ENCODE measurements around the gene ZNF212.
A peak's percentile ranks its signal among the peaks of the same experiment; 100 is the strongest.

DNA sequence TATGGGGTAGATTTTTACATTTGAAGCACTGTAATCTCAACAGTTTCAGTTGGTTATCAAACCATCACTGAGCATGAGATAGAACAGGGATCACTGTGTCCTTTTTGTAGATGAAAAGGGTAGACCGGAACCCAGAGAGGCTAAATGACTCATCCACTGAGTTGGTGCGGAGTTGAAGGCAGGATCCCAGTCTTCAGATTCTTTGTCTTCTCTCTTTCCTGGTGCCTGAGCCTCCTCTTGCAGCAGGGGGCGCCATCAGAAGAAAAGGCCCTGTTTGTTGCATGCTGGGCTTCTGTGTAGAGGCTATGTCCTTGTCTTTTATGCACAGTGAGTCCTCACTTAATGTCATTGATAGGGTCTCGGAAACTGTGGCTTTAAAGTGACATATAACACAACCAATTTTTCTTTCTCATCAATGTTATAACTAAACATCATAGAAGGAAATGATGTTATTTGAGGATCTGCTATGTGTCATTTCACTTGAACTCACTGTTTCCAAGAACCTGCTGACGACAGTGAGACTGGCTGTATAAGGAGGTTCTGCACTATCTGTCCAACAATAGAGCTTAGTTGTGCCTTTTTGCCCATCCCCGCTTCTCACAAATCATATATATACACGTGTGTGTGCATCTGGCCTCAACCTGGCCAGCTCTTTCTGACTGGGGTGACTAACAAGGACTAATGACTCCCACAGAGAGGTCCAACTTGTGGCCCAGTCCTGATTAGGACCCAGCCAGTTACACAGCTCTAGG lies 29.8 kb upstream of the ZNF212 start:
- TF ChIP-seq, protein P1, sequence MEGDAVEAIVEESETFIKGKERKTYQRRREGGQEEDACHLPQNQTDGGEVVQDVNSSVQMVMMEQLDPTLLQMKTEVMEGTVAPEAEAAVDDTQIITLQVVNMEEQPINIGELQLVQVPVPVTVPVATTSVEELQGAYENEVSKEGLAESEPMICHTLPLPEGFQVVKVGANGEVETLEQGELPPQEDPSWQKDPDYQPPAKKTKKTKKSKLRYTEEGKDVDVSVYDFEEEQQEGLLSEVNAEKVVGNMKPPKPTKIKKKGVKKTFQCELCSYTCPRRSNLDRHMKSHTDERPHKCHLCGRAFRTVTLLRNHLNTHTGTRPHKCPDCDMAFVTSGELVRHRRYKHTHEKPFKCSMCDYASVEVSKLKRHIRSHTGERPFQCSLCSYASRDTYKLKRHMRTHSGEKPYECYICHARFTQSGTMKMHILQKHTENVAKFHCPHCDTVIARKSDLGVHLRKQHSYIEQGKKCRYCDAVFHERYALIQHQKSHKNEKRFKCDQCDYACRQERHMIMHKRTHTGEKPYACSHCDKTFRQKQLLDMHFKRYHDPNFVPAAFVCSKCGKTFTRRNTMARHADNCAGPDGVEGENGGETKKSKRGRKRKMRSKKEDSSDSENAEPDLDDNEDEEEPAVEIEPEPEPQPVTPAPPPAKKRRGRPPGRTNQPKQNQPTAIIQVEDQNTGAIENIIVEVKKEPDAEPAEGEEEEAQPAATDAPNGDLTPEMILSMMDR (IDR thresholded peaks at IDR 0.05; ENCODE audit: poor library complexity, severe bottlenecking) = peak; percentile 64
- TF ChIP-seq POLR2AphosphoS5 (IDR thresholded peaks at IDR 0.05) = no peak
- TF ChIP-seq EZH2 (IDR thresholded peaks at IDR 0.05; ENCODE audit: borderline replicate concordance, insufficient read depth, low read length, poor library complexity, severe bottlenecking) = no peak
- TF ChIP-seq, protein P2, sequence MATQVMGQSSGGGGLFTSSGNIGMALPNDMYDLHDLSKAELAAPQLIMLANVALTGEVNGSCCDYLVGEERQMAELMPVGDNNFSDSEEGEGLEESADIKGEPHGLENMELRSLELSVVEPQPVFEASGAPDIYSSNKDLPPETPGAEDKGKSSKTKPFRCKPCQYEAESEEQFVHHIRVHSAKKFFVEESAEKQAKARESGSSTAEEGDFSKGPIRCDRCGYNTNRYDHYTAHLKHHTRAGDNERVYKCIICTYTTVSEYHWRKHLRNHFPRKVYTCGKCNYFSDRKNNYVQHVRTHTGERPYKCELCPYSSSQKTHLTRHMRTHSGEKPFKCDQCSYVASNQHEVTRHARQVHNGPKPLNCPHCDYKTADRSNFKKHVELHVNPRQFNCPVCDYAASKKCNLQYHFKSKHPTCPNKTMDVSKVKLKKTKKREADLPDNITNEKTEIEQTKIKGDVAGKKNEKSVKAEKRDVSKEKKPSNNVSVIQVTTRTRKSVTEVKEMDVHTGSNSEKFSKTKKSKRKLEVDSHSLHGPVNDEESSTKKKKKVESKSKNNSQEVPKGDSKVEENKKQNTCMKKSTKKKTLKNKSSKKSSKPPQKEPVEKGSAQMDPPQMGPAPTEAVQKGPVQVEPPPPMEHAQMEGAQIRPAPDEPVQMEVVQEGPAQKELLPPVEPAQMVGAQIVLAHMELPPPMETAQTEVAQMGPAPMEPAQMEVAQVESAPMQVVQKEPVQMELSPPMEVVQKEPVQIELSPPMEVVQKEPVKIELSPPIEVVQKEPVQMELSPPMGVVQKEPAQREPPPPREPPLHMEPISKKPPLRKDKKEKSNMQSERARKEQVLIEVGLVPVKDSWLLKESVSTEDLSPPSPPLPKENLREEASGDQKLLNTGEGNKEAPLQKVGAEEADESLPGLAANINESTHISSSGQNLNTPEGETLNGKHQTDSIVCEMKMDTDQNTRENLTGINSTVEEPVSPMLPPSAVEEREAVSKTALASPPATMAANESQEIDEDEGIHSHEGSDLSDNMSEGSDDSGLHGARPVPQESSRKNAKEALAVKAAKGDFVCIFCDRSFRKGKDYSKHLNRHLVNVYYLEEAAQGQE (IDR thresholded peaks at IDR 0.05; ENCODE audit: borderline replicate concordance) = no peak
- TF ChIP-seq EP300 (conservative IDR thresholded peaks at IDR 0.05; ENCODE audit: poor library complexity, severe bottlenecking) = no peak
- TF ChIP-seq MXI1 (conservative IDR thresholded peaks at IDR 0.05; ENCODE audit: poor library complexity, severe bottlenecking) = no peak
- TF ChIP-seq TAF1 (IDR thresholded peaks at IDR 0.05; ENCODE audit: low read depth) = no peak
- TF ChIP-seq RAD21 (conservative IDR thresholded peaks at IDR 0.05) = no peak
- peak; percentile 50 for TF ChIP-seq SMC3 (conservative IDR thresholded peaks at IDR 0.05; ENCODE audit: poor library complexity)

Measured in neural cell (in vitro differentiated cells).